HuH-7.5 (cell line): Measurements from ENCODE around the gene AJAP1.
"Not testable (repeated sequence)": the region's sequence is repeated elsewhere in the genome, so short reads cannot be mapped to it uniquely, and the experiment has no call there.

Experiments used
- DNase-seq: peaks from one replicate; pipeline ENCODE4 v3.0.0; 2011; ENCODE audit warnings: low spot score

Gene AJAP1

GRCh38 chr1:4657960-4658541 is 3.6 kb downstream of the AJAP1 start:
- no peak for DNase-seq

GRCh38 chr1:4658643-4659628 is 4.5 kb downstream of the AJAP1 start:
- no peak for DNase-seq

- no peak for DNase-seq
Measured at GRCh38 chr1:4660917-4661594, 6.6 kb downstream of the AJAP1 start.

GRCh38 chr1:4661595-4661917 is 7.1 kb downstream of the AJAP1 start:
- no peak for DNase-seq

GRCh38 chr1:4662168-4662567 is 7.8 kb downstream of the AJAP1 start:
- DNase-seq = no peak

- DNase-seq = no peak
Measured at GRCh38 chr1:4662723-4663122, 8.3 kb downstream of the AJAP1 start.

- no peak for DNase-seq
Measured at GRCh38 chr1:4664095-4664494, 9.7 kb downstream of the AJAP1 start.

GRCh38 chr1:4664606-4665005 is 10.2 kb downstream of the AJAP1 start:
- no peak for DNase-seq

- DNase-seq = no peak
Measured at GRCh38 chr1:4665456-4665855, 11.0 kb downstream of the AJAP1 start.

GRCh38 chr1:4666683-4667082 is 12.3 kb downstream of the AJAP1 start:
- DNase-seq = not testable (repeated sequence)

GRCh38 chr1:4668743-4669700 is 14.6 kb downstream of the AJAP1 start:
- no peak for DNase-seq

GRCh38 chr1:4670265-4670664 is 15.9 kb downstream of the AJAP1 start:
- no peak for DNase-seq

- no peak for DNase-seq
Measured at GRCh38 chr1:4671828-4672227, 17.4 kb downstream of the AJAP1 start.

GRCh38 chr1:4673494-4673893 is 19.1 kb downstream of the AJAP1 start:
- no peak for DNase-seq

- DNase-seq = no peak
Measured at GRCh38 chr1:4674117-4674516, 19.7 kb downstream of the AJAP1 start.

- no peak for DNase-seq
Measured at GRCh38 chr1:4674676-4675075, 20.3 kb downstream of the AJAP1 start.

- no peak for DNase-seq
Measured at GRCh38 chr1:4675454-4676186, 21.2 kb downstream of the AJAP1 start.

GRCh38 chr1:4676253-4676652 is 21.8 kb downstream of the AJAP1 start:
- no peak for DNase-seq

- no peak for DNase-seq
Measured at GRCh38 chr1:4677608-4678007, 23.2 kb downstream of the AJAP1 start.

GRCh38 chr1:4678066-4678717 is 23.8 kb downstream of the AJAP1 start:
- no peak for DNase-seq

- no peak for DNase-seq
Measured at GRCh38 chr1:4681026-4681425, 26.6 kb downstream of the AJAP1 start.
